Stomach smooth muscle (tissue), 2 donors: ENCODE results near the gene BMP6.

Experiments
- H3K27ac ChIP-seq: one replicate; pipeline ENCODE4 v1.7.0; 2013; ENCODE audit warnings: mild to moderate bottlenecking, low read length, inconsistent platforms
- H3K27me3 ChIP-seq, 2 donors: one replicate each; pipeline ENCODE4 v1.7.0; 2013; ENCODE audit warnings: low read length in 2 of 2; ENCODE audit not compliant: insufficient read depth in 2 of 2, control insufficient read depth in 1 of 2
- H3K36me3 ChIP-seq, 2 donors: one replicate each; pipeline ENCODE4 v1.7.0; 2013; ENCODE audit warnings: low read length in 2 of 2; ENCODE audit not compliant: control insufficient read depth in 2 of 2, insufficient read depth in 2 of 2
- H3K4me1 ChIP-seq: one replicate; pipeline ENCODE4 v1.7.0; 2013; ENCODE audit warnings: low read length; ENCODE audit not compliant: control insufficient read depth, insufficient read depth
- H3K4me3 ChIP-seq, 2 donors: one replicate each; pipeline ENCODE4 v1.7.0; 2013; ENCODE audit warnings: low read length in 2 of 2
- H3K9ac ChIP-seq, 2 donors: one replicate each; pipeline ENCODE4 v1.7.0; 2013; ENCODE audit warnings: low read length in 2 of 2, mild to moderate bottlenecking in 1 of 2
- H3K9me3 ChIP-seq, 2 donors: one replicate each; pipeline ENCODE4 v1.7.0; 2013; ENCODE audit warnings: low read length in 2 of 2; ENCODE audit not compliant: control insufficient read depth in 2 of 2
- donor health status: healthy.
- donor health status: Pancreatic carcinoma.

The BMP6 gene

GRCh38 chr6:7747901-7748504, 22.1 kb downstream of the BMP6 start:
- H3K36me3 ChIP-seq = no peaks in the 10 kb centered on the region
- no peak overlapping the region for H3K4me3 ChIP-seq
- H3K9me3 ChIP-seq = no peaks in the 10 kb centered on the region
- peaks cover 3 to 5% of the 10 kb centered on the region in 2 donors for H3K27me3 ChIP-seq
- H3K27ac ChIP-seq = no peak overlapping the region
- H3K9ac ChIP-seq = no peak overlapping the region
- H3K4me1 ChIP-seq = no peaks in the 10 kb centered on the region

GRCh38 chr6:7749478-7749877, 23.6 kb downstream of the BMP6 start:
- no peaks in the 10 kb centered on the region for H3K9me3 ChIP-seq
- H3K27me3 ChIP-seq = peaks cover 0 to 5% of the 10 kb centered on the region in 2 donors
- no peak overlapping the region for H3K27ac ChIP-seq
- H3K4me3 ChIP-seq = no peak overlapping the region
- no peaks in the 10 kb centered on the region for H3K36me3 ChIP-seq
- H3K4me1 ChIP-seq = no peaks in the 10 kb centered on the region
- no peak overlapping the region for H3K9ac ChIP-seq

GRCh38 chr6:7750197-7750596, 24.3 kb downstream of the BMP6 start:
- Histone ChIP-seq H3K27me3 (peaks cover 0 to 4% of the 10 kb centered on the region in 2 donors), H3K4me3 (no peak overlapping the region), H3K36me3 (no peaks in the 10 kb centered on the region), H3K9me3 (no peaks in the 10 kb centered on the region), H3K9ac (no peak overlapping the region), H3K4me1 (no peaks in the 10 kb centered on the region), H3K27ac (no peak overlapping the region)

- Histone ChIP-seq H3K27ac (no peak overlapping the region), H3K36me3 (no peaks in the 10 kb centered on the region), H3K27me3 (no peaks in the 10 kb centered on the region), H3K9ac (no peak overlapping the region), H3K4me1 (no peaks in the 10 kb centered on the region), H3K4me3 (no peak overlapping the region), H3K9me3 (peaks cover 0 to 8% of the 10 kb centered on the region in 2 donors)
Measured at GRCh38 chr6:7758456-7758855, 32.6 kb downstream of the BMP6 start.

- no peak overlapping the region for H3K4me3 ChIP-seq
- no peaks in the 10 kb centered on the region for H3K36me3 ChIP-seq
- no peaks in the 10 kb centered on the region for H3K27me3 ChIP-seq
- H3K9me3 ChIP-seq = peaks cover 0 to 8% of the 10 kb centered on the region in 2 donors
- H3K4me1 ChIP-seq = no peaks in the 10 kb centered on the region
- no peak overlapping the region for H3K27ac ChIP-seq
- no peak overlapping the region for H3K9ac ChIP-seq
Measured at GRCh38 chr6:7759320-7759719, 33.4 kb downstream of the BMP6 start.

- Histone ChIP-seq H3K9me3 (peaks cover 0 to 8% of the 10 kb centered on the region in 2 donors), H3K27ac (no peak overlapping the region), H3K4me3 (no peak overlapping the region), H3K36me3 (no peaks in the 10 kb centered on the region), H3K4me1 (no peaks in the 10 kb centered on the region), H3K27me3 (no peaks in the 10 kb centered on the region), H3K9ac (no peak overlapping the region)
Measured at GRCh38 chr6:7761051-7761450, 35.2 kb downstream of the BMP6 start.

GRCh38 chr6:7762760-7763159, 36.9 kb downstream of the BMP6 start:
- no peak overlapping the region for H3K9ac ChIP-seq
- no peaks in the 10 kb centered on the region for H3K27me3 ChIP-seq
- no peaks in the 10 kb centered on the region for H3K9me3 ChIP-seq
- no peak overlapping the region for H3K4me3 ChIP-seq
- H3K36me3 ChIP-seq = no peaks in the 10 kb centered on the region
- no peak overlapping the region for H3K27ac ChIP-seq
- no peaks in the 10 kb centered on the region for H3K4me1 ChIP-seq

- Histone ChIP-seq H3K9ac (no peak overlapping the region), H3K4me3 (no peak overlapping the region), H3K27ac (no peak overlapping the region)
Measured at GRCh38 chr6:7763881-7764280, 38.0 kb downstream of the BMP6 start.

GRCh38 chr6:7765575-7766325, 39.9 kb downstream of the BMP6 start:
- H3K36me3 ChIP-seq = no peaks in the 10 kb centered on the region
- H3K4me3 ChIP-seq = no peak overlapping the region
- H3K9me3 ChIP-seq = no peaks in the 10 kb centered on the region
- H3K4me1 ChIP-seq = no peaks in the 10 kb centered on the region
- H3K9ac ChIP-seq = no peak overlapping the region
- H3K27ac ChIP-seq = no peak overlapping the region
- no peaks in the 10 kb centered on the region for H3K27me3 ChIP-seq

More at GRCh38 chr6:7763881-7764280, 38.0 kb downstream of the BMP6 start:
- no peaks in the 10 kb centered on the region for H3K4me1 ChIP-seq
- no peaks in the 10 kb centered on the region for H3K36me3 ChIP-seq
- no peaks in the 10 kb centered on the region for H3K27me3 ChIP-seq
- H3K9me3 ChIP-seq = no peaks in the 10 kb centered on the region

GRCh38 chr6:7769702-7770101, 43.8 kb downstream of the BMP6 start:
- Histone ChIP-seq H3K9ac (no peak overlapping the region), H3K4me3 (no peak overlapping the region), H3K4me1 (no peaks in the 10 kb centered on the region), H3K27me3 (no peaks in the 10 kb centered on the region), H3K27ac (no peak overlapping the region), H3K9me3 (no peaks in the 10 kb centered on the region), H3K36me3 (no peaks in the 10 kb centered on the region)

GRCh38 chr6:7770111-7770510, 44.2 kb downstream of the BMP6 start:
- no peak overlapping the region for H3K9ac ChIP-seq
- H3K27ac ChIP-seq = no peak overlapping the region
- H3K27me3 ChIP-seq = no peaks in the 10 kb centered on the region
- no peak overlapping the region for H3K4me3 ChIP-seq
- no peaks in the 10 kb centered on the region for H3K36me3 ChIP-seq
- no peaks in the 10 kb centered on the region for H3K4me1 ChIP-seq
- H3K9me3 ChIP-seq = no peaks in the 10 kb centered on the region
